SK-N-MC (cell line): ENCODE results near the gene OR9A2.

Experiments
- DNase-seq: peaks from one replicate; pipeline ENCODE4 v3.0.0-alpha.2; 2011; ENCODE audit warnings: low read depth, low spot score
- H3K27ac ChIP-seq: fragments of 200-600 bp; sonication (generic); 2 replicates; pipeline ENCODE4 v1.5.1; 2016; ENCODE audit warnings: mixed run types
- H3K36me3 ChIP-seq: fragments of 200-600 bp; sonication (generic); 2 replicates; pipeline ENCODE4 v1.6.1; 2017; ENCODE audit warnings: antibody characterized with exemption, low read length, mixed read lengths; ENCODE audit not compliant: insufficient read depth
- H3K4me3 ChIP-seq: fragments of 200-600 bp; sonication (generic); 2 replicates; pipeline ENCODE4 v1.5.1; 2016
- H3K9ac ChIP-seq: fragments of 200-600 bp; sonication (generic); 2 replicates; pipeline ENCODE4 v1.8.0; 2017; ENCODE audit warnings: mixed run types, mixed read lengths; ENCODE audit not compliant: insufficient read length
- H3K9me3 ChIP-seq: fragments of 200-600 bp; sonication (generic); 2 replicates; pipeline ENCODE4 v1.6.1; 2017; ENCODE audit warnings: low read depth, mild to moderate bottlenecking, antibody characterized with exemption, low read length, moderate library complexity, mixed read lengths
- EZH2 ChIP-seq: fragments of 200-600 bp; sonication (generic); IDR thresholded peaks from one replicate; pipeline ENCODE4 v1.6.1; 2017; ENCODE audit warnings: antibody characterized with exemption
- FOXP2 ChIP-seq: optimal IDR thresholded peaks from 2 replicates; pipeline ENCODE3; 2011; ENCODE audit warnings: mild to moderate bottlenecking, moderate library complexity; ENCODE audit not compliant: insufficient read depth; ENCODE audit errors: extremely low read length, control extremely low read depth
- POLR2AphosphoS5 ChIP-seq: IDR thresholded peaks from 2 replicates; pipeline ENCODE4 v1.6.1; 2012; ENCODE audit warnings: mild to moderate bottlenecking, low read depth, low read length, borderline replicate concordance

Gene OR9A2

GRCh38 chr7:143013893-143014292 lies 13.0 kb downstream of the OR9A2 start:
- no peaks in the 10 kb centered on the region for H3K9me3 ChIP-seq
- H3K36me3 ChIP-seq = no peaks in the 10 kb centered on the region
- TF ChIP-seq EZH2 (no peak), POLR2AphosphoS5 (no peak), FOXP2 (no peak)
- no peak overlapping the region for H3K27ac ChIP-seq
- no peak for DNase-seq
- no peak overlapping the region for H3K9ac ChIP-seq
- no peak overlapping the region for H3K4me3 ChIP-seq

GRCh38 chr7:143013473-143013872 lies 13.5 kb downstream of the OR9A2 start:
- no peak for TF ChIP-seq POLR2AphosphoS5
- no peak for TF ChIP-seq EZH2
- no peak for TF ChIP-seq FOXP2
- no peaks in the 10 kb centered on the region for H3K36me3 ChIP-seq
- H3K27ac ChIP-seq = no peak overlapping the region
- no peaks in the 10 kb centered on the region for H3K9me3 ChIP-seq
- DNase-seq = no peak
- no peak overlapping the region for H3K4me3 ChIP-seq
- H3K9ac ChIP-seq = no peak overlapping the region

GRCh38 chr7:143012409-143012808 lies 14.5 kb downstream of the OR9A2 start:
- H3K27ac ChIP-seq = no peak overlapping the region
- DNase-seq = no peak
- no peaks in the 10 kb centered on the region for H3K36me3 ChIP-seq
- H3K9ac ChIP-seq = no peak overlapping the region
- no peak for TF ChIP-seq EZH2
- no peak for TF ChIP-seq POLR2AphosphoS5
- no peak for TF ChIP-seq FOXP2
- no peak overlapping the region for H3K4me3 ChIP-seq
- no peaks in the 10 kb centered on the region for H3K9me3 ChIP-seq

DNA sequence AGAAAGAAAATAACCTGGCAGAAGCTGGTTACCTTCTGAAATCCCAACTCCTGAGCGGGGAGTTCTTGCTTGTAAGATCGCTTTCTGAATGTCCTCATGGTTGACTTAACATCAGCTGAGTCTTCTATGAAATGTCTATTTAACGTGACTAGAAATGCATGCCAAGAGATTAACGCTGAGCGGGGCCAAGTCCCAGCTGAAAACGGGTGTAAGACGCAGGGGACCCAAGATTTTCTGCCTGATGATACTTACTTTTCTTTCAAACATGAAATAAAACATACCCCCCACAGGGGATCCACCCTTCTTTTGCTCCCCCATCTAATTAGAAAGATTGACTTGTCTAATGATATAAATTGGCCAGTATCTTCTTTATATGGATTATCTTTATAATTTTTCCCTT lies 14.9 kb downstream of the OR9A2 start:
- DNase-seq = no peak
- Histone ChIP-seq H3K9ac (no peak overlapping the region), H3K36me3 (no peaks in the 10 kb centered on the region), H3K27ac (no peak overlapping the region), H3K9me3 (no peaks in the 10 kb centered on the region), H3K4me3 (no peak overlapping the region)
- TF ChIP-seq EZH2 = no peak
- no peak for TF ChIP-seq FOXP2

GRCh38 chr7:143008007-143008901 lies 18.7 kb downstream of the OR9A2 start:
- H3K36me3 ChIP-seq = no peaks in the 10 kb centered on the region
- TF ChIP-seq FOXP2 (no peak), POLR2AphosphoS5 (no peak), EZH2 (no peak)
- H3K27ac ChIP-seq = no peak overlapping the region
- H3K9ac ChIP-seq = no peak overlapping the region
- DNase-seq = no peak
- H3K9me3 ChIP-seq = no peaks in the 10 kb centered on the region
- no peak overlapping the region for H3K4me3 ChIP-seq

DNA sequence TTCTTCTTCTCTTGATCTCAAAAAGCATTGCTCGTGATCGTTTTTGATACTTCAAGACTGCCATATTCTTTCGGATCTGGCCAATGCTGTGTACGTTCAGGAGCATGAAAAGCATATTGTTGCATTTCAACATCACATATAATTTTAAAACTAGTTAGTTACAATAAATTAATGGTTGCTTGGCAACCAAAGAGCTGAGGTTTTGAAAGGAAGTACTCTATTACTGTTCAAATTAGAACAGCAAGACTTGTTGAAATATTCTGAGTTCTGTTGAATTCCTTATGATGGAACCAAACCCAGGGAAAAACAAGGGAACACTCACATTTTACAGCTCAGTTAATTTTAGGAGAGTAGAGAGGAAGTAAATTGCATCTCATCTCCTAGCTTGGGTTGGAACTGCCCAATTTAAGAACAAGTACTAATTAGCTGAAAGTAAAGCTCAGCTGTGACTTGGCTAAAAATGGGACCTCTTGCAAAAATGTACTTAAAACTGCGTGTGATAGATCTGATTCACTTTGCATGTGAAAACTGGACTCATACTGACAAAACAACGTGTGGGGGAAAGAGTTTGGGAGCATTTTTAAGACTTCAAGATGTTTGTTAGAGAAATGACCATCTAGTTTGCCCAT lies 21.2 kb downstream of the OR9A2 start:
- no peak overlapping the region for H3K9ac ChIP-seq
- no peak overlapping the region for H3K4me3 ChIP-seq
- no peak for DNase-seq
- no peaks in the 10 kb centered on the region for H3K9me3 ChIP-seq
- no peak for TF ChIP-seq EZH2
- TF ChIP-seq POLR2AphosphoS5 = no peak
- TF ChIP-seq FOXP2 = no peak
- no peak overlapping the region for H3K27ac ChIP-seq
- H3K36me3 ChIP-seq = no peaks in the 10 kb centered on the region

GRCh38 chr7:143003393-143004051 lies 23.4 kb downstream of the OR9A2 start:
- TF ChIP-seq FOXP2 = no peak
- TF ChIP-seq EZH2 = no peak
- no peak for TF ChIP-seq POLR2AphosphoS5
- H3K9ac ChIP-seq = no peak overlapping the region
- H3K9me3 ChIP-seq = no peaks in the 10 kb centered on the region
- no peak for DNase-seq
- H3K36me3 ChIP-seq = no peaks in the 10 kb centered on the region
- H3K27ac ChIP-seq = no peak overlapping the region
- peak overlapping the region; percentile 69 for H3K4me3 ChIP-seq

GRCh38 chr7:143002898-143003297 lies 24.0 kb downstream of the OR9A2 start:
- DNase-seq = no peak
- Histone ChIP-seq H3K9ac (no peak overlapping the region), H3K9me3 (no peaks in the 10 kb centered on the region), H3K27ac (no peak overlapping the region), H3K4me3 (peak overlapping the region; percentile 69), H3K36me3 (no peaks in the 10 kb centered on the region)
- TF ChIP-seq EZH2 (no peak), FOXP2 (no peak)

DNA sequence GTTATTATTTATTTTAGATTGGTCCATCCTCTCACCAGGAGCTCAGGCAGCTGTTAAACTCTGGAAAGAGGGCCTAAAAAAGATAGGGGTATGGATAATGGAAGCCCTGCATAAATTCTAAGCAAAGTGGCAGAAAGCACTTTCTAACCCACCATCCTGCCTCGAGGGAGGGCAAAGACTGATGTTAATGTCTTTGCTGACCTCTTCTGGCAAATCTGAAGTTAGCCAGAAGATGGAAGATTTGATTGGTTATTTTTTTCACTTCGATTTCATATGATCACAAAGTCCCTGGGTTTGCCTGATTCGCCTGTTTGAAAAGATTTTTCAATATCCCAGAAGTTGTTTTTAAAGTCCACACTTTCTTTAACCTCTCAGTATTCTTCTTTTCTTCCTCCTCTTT lies 24.8 kb downstream of the OR9A2 start:
- no peak overlapping the region for H3K9ac ChIP-seq
- no peaks in the 10 kb centered on the region for H3K9me3 ChIP-seq
- H3K27ac ChIP-seq = no peak overlapping the region
- TF ChIP-seq POLR2AphosphoS5 (no peak), EZH2 (no peak), FOXP2 (no peak)
- no peaks in the 10 kb centered on the region for H3K36me3 ChIP-seq
- H3K4me3 ChIP-seq = no peak overlapping the region
- no peak for DNase-seq
